Measurements from ENCODE around the gene AGRN. TPM values are rescaled to one million over a fixed set of nuclear protein-coding genes. Genes with fewer than 3 reads are reported as not detected.
"Not testable (repeated sequence)": the region's sequence is repeated elsewhere in the genome, so short reads cannot be mapped to it uniquely, and the experiment has no call there.

AGRN gene
- total and polyA plus RNA-seq, 4 donors = 1.8 to 22.4 (median 16.9) TPM

- WGBS = 82% methylated on average over 15 of the region's 15 CpGs
- H3K9me3 ChIP-seq (ENCODE audit: control insufficient read depth in 4 of 4, low read length in 3 of 4) = peaks cover 0 to 6% (median 4%) of the 10 kb centered on the region in 4 donors
- H3K4me1 ChIP-seq (ENCODE audit: control insufficient read depth in 4 of 4, insufficient read depth in 4 of 4, low read length in 3 of 4) = peaks cover 0 to 11% (median 0%) of the 10 kb centered on the region in 4 donors
- TF ChIP-seq RXRA (IDR thresholded peaks at IDR 0.05) (no peak), NR2F2 (IDR thresholded peaks at IDR 0.05) (no peak), HNF4G (IDR thresholded peaks at IDR 0.05) (no peak), EGR1 (IDR thresholded peaks at IDR 0.05; ENCODE audit: low read depth in 2 of 2) (no peak), JUND (IDR thresholded peaks at IDR 0.05) (no peak), TAF1 (conservative IDR thresholded peaks at IDR 0.05) (no peak), SP1 (IDR thresholded peaks at IDR 0.05) (no peak), FOXA2 (IDR thresholded peaks at IDR 0.05) (no peak), REST (IDR thresholded peaks at IDR 0.05) (no peak), GABPA (IDR thresholded peaks at IDR 0.05 in 1 of 2, conservative IDR thresholded peaks at IDR 0.05 in 1 of 2) (no peak), ZBTB33 (IDR thresholded peaks at IDR 0.05) (no peak)
- H3K36me3 ChIP-seq (ENCODE audit: control insufficient read depth in 4 of 4, insufficient read depth in 3 of 4, low read depth in 1 of 4, low read length in 3 of 4) = peaks cover 0 to 1% (median 0%) of the 10 kb centered on the region in 4 donors
- no peak for DNase-seq (ENCODE audit: low spot score)
- no peak overlapping the region for H3K9ac ChIP-seq (ENCODE audit: low read depth in 1 of 2, low read length in 2 of 2)
- no peak overlapping the region for H3K4me3 ChIP-seq (ENCODE audit: low read depth in 1 of 3, low read length in 3 of 3)
- H3K27me3 ChIP-seq (ENCODE audit: control insufficient read depth in 4 of 4, insufficient read depth in 4 of 4, low read length in 3 of 4) = peaks cover 0 to 2% (median 1%) of the 10 kb centered on the region in 4 donors
- no peak overlapping the region for H3K27ac ChIP-seq (ENCODE audit: low read depth in 1 of 2, low read length in 2 of 2)
Observed at GRCh38 chr1:993379-993995, 26.4 kb upstream of the AGRN start.

GRCh38 chr1:994546-994945 is 25.4 kb upstream of the AGRN start:
- not testable (repeated sequence) for DNase-seq (ENCODE audit: low spot score); H3K36me3 ChIP-seq (ENCODE audit: control insufficient read depth in 4 of 4, insufficient read depth in 3 of 4, low read depth in 1 of 4, low read length in 3 of 4); H3K27ac ChIP-seq (ENCODE audit: low read depth in 1 of 2, low read length in 2 of 2); H3K4me3 ChIP-seq (ENCODE audit: low read depth in 1 of 3, low read length in 3 of 3); H3K9ac ChIP-seq (ENCODE audit: low read depth in 1 of 2, low read length in 2 of 2); H3K27me3 ChIP-seq (ENCODE audit: control insufficient read depth in 4 of 4, insufficient read depth in 4 of 4, low read length in 3 of 4); H3K9me3 ChIP-seq (ENCODE audit: control insufficient read depth in 4 of 4, low read length in 3 of 4)
- peaks cover 0 to 22% (median 8%) of the 10 kb centered on the region in 4 donors for H3K4me1 ChIP-seq (ENCODE audit: control insufficient read depth in 4 of 4, insufficient read depth in 4 of 4, low read length in 3 of 4)
- 90% methylated on average over 6 of the region's 6 CpGs for WGBS
